Psoas muscle (tissue), 8 donors: ENCODE data around the gene ELMO2. TPM values are rescaled to one million over a fixed set of nuclear protein-coding genes. Genes with fewer than 3 reads are reported as not detected.

Source experiments
- ATAC-seq, 4 donors: fragments of 200-7000 bp; cut with Tn5 transposase; one replicate each; pipeline ENCODE4 v1.9.1; 2020; ENCODE audit warnings: moderate library complexity in 3 of 4, mild to moderate bottlenecking in 2 of 4
- DNase-seq, 2 donors: peaks; one replicate each; pipeline ENCODE4 v3.0.0-alpha.2; 2020
- H3K27ac ChIP-seq: fragments of 200-600 bp; one replicate; pipeline ENCODE4 v1.8.0; 2022
- H3K27me3 ChIP-seq, 3 donors: fragments of 200-600 bp in 1 of 3; one replicate each; pipeline versions ENCODE4 v1.6.1 to v1.8.0; 2013 to 2022; ENCODE audit warnings: low read length in 2 of 3, mild to moderate bottlenecking in 2 of 3, moderate library complexity in 1 of 3; ENCODE audit not compliant: insufficient read depth in 3 of 3
- H3K36me3 ChIP-seq, 2 donors: fragments of 200-600 bp in 1 of 2; one replicate each; pipeline versions ENCODE4 v1.6.1 to v1.8.0; 2013 to 2022; ENCODE audit warnings: low read depth in 1 of 2, mild to moderate bottlenecking in 1 of 2, moderate library complexity in 1 of 2; ENCODE audit not compliant: insufficient read depth in 1 of 2
- H3K4me1 ChIP-seq: fragments of 200-600 bp; one replicate; pipeline ENCODE4 v1.8.0; 2022
- H3K4me3 ChIP-seq: fragments of 200-600 bp; one replicate; pipeline ENCODE4 v1.8.0; 2022; ENCODE audit warnings: mild to moderate bottlenecking
- H3K9me3 ChIP-seq: fragments of 200-600 bp; one replicate; pipeline ENCODE4 v1.8.0; 2022
- WGBS, 3 donors: extraction: QIAGEN DNeasy Blood & Tissue Kit; methylation state at CpG; one replicate each; pipeline versions ENCODE4 v1.1.6 to v1.1.7; 2013; 5-methylcytosine and 5-hydroxymethylcytosine counted together
- intact Hi-C, 2 donors: fragments of 100-400 bp; cut with DNase I; formaldehyde crosslinking; loops; one replicate each; pipeline versions ENCODE4 v1.11.0 to v1.14.2; 2022
- polyA plus RNA-seq, 3 donors: library from polyadenylated mRNA; stranded (reverse); fragments of 200-250 nt; gene quantifications; one replicate each; pipeline ENCODE4 v1.2.3, GENCODE V29; 2013
- total RNA-seq, 4 donors: library from RNA; stranded (reverse); fragmentation: NEBNext Ultra II Directional in 2 of 4; extraction: Animal tissue kit (Norgen Biotek cat#: 25700) in 2 of 4; gene quantifications; one replicate each; pipeline versions ENCODE4 v1.2.1 to v1.2.4, GENCODE V29; 2021 to 2023
- TF ChIP-seq, protein P1 (sequence below): fragments of 200-600 bp; IDR thresholded peaks from one replicate; pipeline ENCODE4 v1.8.0; 2022; ENCODE audit warnings: antibody characterized with exemption
- donor health status: healthy with polysubstance abuse.
- donor health status: DM: no; HTN: no; CAD: no; lungs with moderate emphysema.
- donor health status: Bipolar disorder and iron deficiency.
- donor health status: healthy.
- donor health status: DM: yes; HTN: yes; CAD: no.
- donor health status: DM: no; HTN: no; CAD: no.
- donor health status: DM: no; HTN: no; CAD: no.
- donor health status: DM: yes; HTN: yes; CAD: no.

ELMO2 gene
- total and polyA plus RNA-seq, 7 donors, result 21.2 to 60.7 (median 40.3) TPM

DNA sequence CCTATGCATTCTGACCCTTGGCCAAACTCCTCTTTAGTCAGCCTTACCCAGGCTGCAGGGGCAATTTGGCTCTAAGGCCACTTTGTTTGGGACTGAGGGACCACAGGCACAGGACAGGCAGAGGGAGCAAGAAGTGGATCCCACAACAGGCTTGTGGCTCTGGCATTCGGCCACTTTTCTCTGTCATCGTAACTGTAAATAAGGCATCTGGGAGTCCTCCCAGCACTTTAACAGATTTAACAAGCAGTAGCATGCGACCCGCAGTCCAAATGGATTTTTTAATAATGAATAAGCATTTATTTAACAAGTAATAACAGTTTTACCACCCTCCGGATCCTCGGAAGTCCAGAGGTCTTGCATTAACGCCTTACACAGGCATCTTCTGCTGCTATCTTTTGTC, 82.0 kb downstream of the ELMO2 start:
- 42 to 63% (median 49%) methylated on average over 7 of the region's 7 CpGs for WGBS, 3 donors
- Histone ChIP-seq H3K27me3 (peaks cover 0 to 10% (median 0%) of the 10 kb centered on the region in 3 donors), H3K36me3 (no peaks in the 10 kb centered on the region), H3K4me1 (no peaks in the 10 kb centered on the region), H3K27ac (no peak overlapping the region), H3K9me3 (no peaks in the 10 kb centered on the region), H3K4me3 (no peak overlapping the region)
- intact Hi-C loops, result no loop called here
- TF ChIP-seq, protein P1, sequence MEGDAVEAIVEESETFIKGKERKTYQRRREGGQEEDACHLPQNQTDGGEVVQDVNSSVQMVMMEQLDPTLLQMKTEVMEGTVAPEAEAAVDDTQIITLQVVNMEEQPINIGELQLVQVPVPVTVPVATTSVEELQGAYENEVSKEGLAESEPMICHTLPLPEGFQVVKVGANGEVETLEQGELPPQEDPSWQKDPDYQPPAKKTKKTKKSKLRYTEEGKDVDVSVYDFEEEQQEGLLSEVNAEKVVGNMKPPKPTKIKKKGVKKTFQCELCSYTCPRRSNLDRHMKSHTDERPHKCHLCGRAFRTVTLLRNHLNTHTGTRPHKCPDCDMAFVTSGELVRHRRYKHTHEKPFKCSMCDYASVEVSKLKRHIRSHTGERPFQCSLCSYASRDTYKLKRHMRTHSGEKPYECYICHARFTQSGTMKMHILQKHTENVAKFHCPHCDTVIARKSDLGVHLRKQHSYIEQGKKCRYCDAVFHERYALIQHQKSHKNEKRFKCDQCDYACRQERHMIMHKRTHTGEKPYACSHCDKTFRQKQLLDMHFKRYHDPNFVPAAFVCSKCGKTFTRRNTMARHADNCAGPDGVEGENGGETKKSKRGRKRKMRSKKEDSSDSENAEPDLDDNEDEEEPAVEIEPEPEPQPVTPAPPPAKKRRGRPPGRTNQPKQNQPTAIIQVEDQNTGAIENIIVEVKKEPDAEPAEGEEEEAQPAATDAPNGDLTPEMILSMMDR, result no peak
- DNase-seq, result no peak
- ATAC-seq, result no peak

DNA sequence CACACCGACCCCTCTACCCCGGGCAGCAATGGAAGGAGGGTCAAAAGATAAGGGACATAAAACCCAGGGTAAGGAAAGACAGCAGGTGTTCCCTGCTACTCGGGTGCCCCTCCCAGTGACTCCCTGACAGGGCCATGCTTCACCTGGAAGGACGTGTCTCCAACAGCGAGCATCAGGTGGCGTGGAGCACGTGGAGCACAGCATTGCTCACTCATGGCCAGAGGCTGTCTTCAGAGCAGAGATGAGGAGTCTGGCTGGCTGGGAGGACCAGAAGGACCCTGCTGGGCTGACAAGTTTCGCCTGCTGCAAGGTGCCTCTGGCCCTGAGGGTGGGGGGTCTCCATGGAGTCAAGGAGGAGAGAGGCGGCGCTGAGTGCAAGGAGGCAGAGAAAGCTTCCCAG, 82.9 kb downstream of the ELMO2 start:
- Histone ChIP-seq H3K36me3 (no peaks in the 10 kb centered on the region), H3K9me3 (no peaks in the 10 kb centered on the region), H3K27ac (no peak overlapping the region), H3K4me3 (no peak overlapping the region), H3K27me3 (peaks cover 0 to 10% (median 0%) of the 10 kb centered on the region in 3 donors), H3K4me1 (no peaks in the 10 kb centered on the region)
- TF ChIP-seq, protein P1, result no peak
- 68 to 75% (median 73%) methylated on average over 10 of the region's 10 CpGs for WGBS, 3 donors
- DNase-seq (no peak), ATAC-seq (no peak)
- intact Hi-C loops, result no loop called here

DNA sequence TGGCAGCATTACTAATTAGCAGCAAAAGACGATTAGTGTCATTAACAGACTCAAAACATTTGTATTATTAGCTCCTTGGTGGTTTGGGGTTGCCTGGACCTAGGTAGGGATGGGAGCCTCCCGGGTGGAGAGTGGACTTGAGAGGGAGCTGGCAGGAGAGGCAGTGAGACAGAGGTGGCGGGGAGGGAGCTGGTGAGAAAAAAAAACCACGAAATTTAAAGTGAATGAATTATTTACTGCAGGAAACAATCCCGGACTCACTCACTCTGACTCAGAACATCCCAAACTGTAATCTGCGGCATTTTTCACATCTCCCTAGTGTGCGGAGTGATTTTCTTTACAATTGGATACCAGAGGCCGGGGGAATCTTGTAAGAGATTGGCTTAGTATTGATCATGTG, 83.8 kb downstream of the ELMO2 start:
- intact Hi-C loops, result no loop called here
- H3K9me3 ChIP-seq, result no peaks in the 10 kb centered on the region
- peaks cover 1% of the 10 kb centered on the region for H3K4me1 ChIP-seq
- no peak overlapping the region for H3K27ac ChIP-seq
- DNase-seq (no peak), ATAC-seq (no peak)
- H3K27me3 ChIP-seq, result peaks cover 0 to 10% (median 0%) of the 10 kb centered on the region in 3 donors
- TF ChIP-seq, protein P1, result no peak
- no peaks in the 10 kb centered on the region for H3K36me3 ChIP-seq
- no peak overlapping the region for H3K4me3 ChIP-seq
- 64 to 65% (median 64%) methylated on average over 8 of the region's 8 CpGs for WGBS, 3 donors

DNA sequence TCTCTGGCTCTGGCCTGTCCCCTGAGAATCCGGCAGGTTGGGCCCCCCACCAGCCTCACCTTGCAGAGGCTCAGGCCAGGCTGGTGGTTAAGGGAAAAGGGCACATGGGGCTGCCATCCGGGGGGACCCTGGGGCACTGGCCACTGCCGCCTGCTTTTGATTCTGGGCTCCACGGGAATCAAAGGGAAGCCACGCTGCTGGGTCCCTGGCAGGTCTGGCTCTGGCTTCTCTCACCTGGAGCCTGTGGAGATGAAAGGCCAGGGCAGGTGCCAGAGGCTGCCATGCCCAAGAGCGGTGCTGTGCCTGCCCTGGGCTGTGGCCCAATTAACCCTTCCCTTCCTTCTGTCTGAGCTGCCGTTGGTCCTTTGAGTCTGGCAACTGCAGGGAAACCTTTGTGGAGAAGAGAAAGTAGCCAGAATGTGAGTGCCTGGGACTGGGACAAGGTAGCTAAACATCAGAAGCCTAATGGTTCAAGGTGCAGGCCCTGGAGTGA, 88.7 kb downstream of the ELMO2 start:
- Histone ChIP-seq H3K4me1 (peaks cover 11% of the 10 kb centered on the region), H3K36me3 (no peaks in the 10 kb centered on the region), H3K27me3 (peaks cover 0 to 36% (median 3%) of the 10 kb centered on the region in 3 donors), H3K4me3 (no peak overlapping the region), H3K27ac (no peak overlapping the region), H3K9me3 (no peaks in the 10 kb centered on the region)
- ATAC-seq, result peak in 3 of 4 donors; percentile 11 to 33 (median 29)
- intact Hi-C loops, result no loop called here
- 27 to 44% (median 32%) methylated on average over 6 to 7 of the region's 7 CpGs for WGBS, 3 donors
- TF ChIP-seq, protein P1, result no peak
- DNase-seq, result no peak
